Mucosa of stomach (tissue), 1 donor: ENCODE results near the gene COP1.

Experiments
- H3K27me3 ChIP-seq: one replicate; pipeline ENCODE4 v1.7.0; 2013; ENCODE audit warnings: mild to moderate bottlenecking, low read length; ENCODE audit not compliant: control insufficient read depth, insufficient read depth
- H3K36me3 ChIP-seq: one replicate; pipeline ENCODE4 v1.7.0; 2013; ENCODE audit warnings: low read length; ENCODE audit not compliant: control insufficient read depth, insufficient read depth
- H3K4me1 ChIP-seq: one replicate; pipeline ENCODE4 v1.7.0; 2013; ENCODE audit warnings: mild to moderate bottlenecking, low read length; ENCODE audit not compliant: control insufficient read depth, insufficient read depth
- H3K4me3 ChIP-seq: one replicate; pipeline ENCODE4 v1.7.0; 2013; ENCODE audit warnings: low read length
- H3K9ac ChIP-seq: one replicate; pipeline ENCODE4 v1.7.0; 2013; ENCODE audit warnings: mild to moderate bottlenecking, low read length, moderate library complexity
- H3K9me3 ChIP-seq: one replicate; pipeline ENCODE4 v1.7.0; 2013; ENCODE audit warnings: mild to moderate bottlenecking, low read length, moderate library complexity; ENCODE audit not compliant: control insufficient read depth
- donor health status: Pancreatic carcinoma.

COP1 gene

GRCh38 chr1:175976865-175977642 lies 230.0 kb downstream of the COP1 start:
- H3K4me3 ChIP-seq: no peak overlapping the region

GRCh38 chr1:175969231-175969630 lies 237.9 kb downstream of the COP1 start:
- no peaks in the 10 kb centered on the region for H3K4me1 ChIP-seq
- no peaks in the 10 kb centered on the region for H3K9me3 ChIP-seq
- no peaks in the 10 kb centered on the region for H3K36me3 ChIP-seq
- no peak overlapping the region for H3K4me3 ChIP-seq
- no peaks in the 10 kb centered on the region for H3K27me3 ChIP-seq
- H3K9ac ChIP-seq: no peak overlapping the region

More at GRCh38 chr1:175976865-175977642, 230.0 kb downstream of the COP1 start:
- Histone ChIP-seq H3K9me3 (no peaks in the 10 kb centered on the region), H3K4me1 (no peaks in the 10 kb centered on the region), H3K9ac (no peak overlapping the region), H3K27me3 (no peaks in the 10 kb centered on the region), H3K36me3 (no peaks in the 10 kb centered on the region)

- Histone ChIP-seq H3K4me1 (no peaks in the 10 kb centered on the region), H3K4me3 (no peak overlapping the region), H3K9ac (no peak overlapping the region), H3K27me3 (no peaks in the 10 kb centered on the region), H3K36me3 (no peaks in the 10 kb centered on the region), H3K9me3 (no peaks in the 10 kb centered on the region)
Observed at GRCh38 chr1:175968486-175969172, 238.5 kb downstream of the COP1 start.

GRCh38 chr1:175963740-175964139 lies 243.3 kb downstream of the COP1 start:
- Histone ChIP-seq H3K4me3 (no peak overlapping the region), H3K9me3 (no peaks in the 10 kb centered on the region), H3K27me3 (no peaks in the 10 kb centered on the region), H3K36me3 (no peaks in the 10 kb centered on the region), H3K4me1 (no peaks in the 10 kb centered on the region), H3K9ac (no peak overlapping the region)

- Histone ChIP-seq H3K9ac (no peak overlapping the region), H3K27me3 (no peaks in the 10 kb centered on the region), H3K4me3 (no peak overlapping the region), H3K4me1 (no peaks in the 10 kb centered on the region), H3K36me3 (no peaks in the 10 kb centered on the region), H3K9me3 (no peaks in the 10 kb centered on the region)
Observed at GRCh38 chr1:175960169-175960568, 246.9 kb downstream of the COP1 start.

- no peaks in the 10 kb centered on the region for H3K4me1 ChIP-seq
- H3K9ac ChIP-seq: no peak overlapping the region
- H3K9me3 ChIP-seq: no peaks in the 10 kb centered on the region
- H3K36me3 ChIP-seq: no peaks in the 10 kb centered on the region
- no peaks in the 10 kb centered on the region for H3K27me3 ChIP-seq
- no peak overlapping the region for H3K4me3 ChIP-seq
Observed at GRCh38 chr1:175951627-175952026, 255.5 kb downstream of the COP1 start.

- no peaks in the 10 kb centered on the region for H3K4me1 ChIP-seq
- H3K27me3 ChIP-seq: no peaks in the 10 kb centered on the region
- no peak overlapping the region for H3K9ac ChIP-seq
- H3K4me3 ChIP-seq: no peak overlapping the region
- no peaks in the 10 kb centered on the region for H3K36me3 ChIP-seq
- no peaks in the 10 kb centered on the region for H3K9me3 ChIP-seq
Observed at GRCh38 chr1:175947771-175948170, 259.3 kb downstream of the COP1 start.

- Histone ChIP-seq H3K9me3 (no peaks in the 10 kb centered on the region), H3K4me3 (no peak overlapping the region), H3K27me3 (no peaks in the 10 kb centered on the region), H3K4me1 (no peaks in the 10 kb centered on the region), H3K9ac (no peak overlapping the region), H3K36me3 (no peaks in the 10 kb centered on the region)
Observed at GRCh38 chr1:175944591-175944990, 262.5 kb downstream of the COP1 start.

- Histone ChIP-seq H3K36me3 (no peaks in the 10 kb centered on the region), H3K27me3 (no peaks in the 10 kb centered on the region), H3K4me1 (no peaks in the 10 kb centered on the region), H3K4me3 (no peak overlapping the region), H3K9ac (no peak overlapping the region), H3K9me3 (no peaks in the 10 kb centered on the region)
Observed at GRCh38 chr1:175941164-175941563, 265.9 kb downstream of the COP1 start.

GRCh38 chr1:175936736-175937135 lies 270.4 kb downstream of the COP1 start:
- no peaks in the 10 kb centered on the region for H3K27me3 ChIP-seq
- no peaks in the 10 kb centered on the region for H3K4me1 ChIP-seq
- no peak overlapping the region for H3K4me3 ChIP-seq
- no peaks in the 10 kb centered on the region for H3K9me3 ChIP-seq
- H3K9ac ChIP-seq: no peak overlapping the region
- H3K36me3 ChIP-seq: no peaks in the 10 kb centered on the region

GRCh38 chr1:175935566-175936115 lies 271.4 kb downstream of the COP1 start:
- Histone ChIP-seq H3K27me3 (no peaks in the 10 kb centered on the region), H3K9me3 (no peaks in the 10 kb centered on the region), H3K9ac (no peak overlapping the region), H3K4me1 (no peaks in the 10 kb centered on the region), H3K4me3 (no peak overlapping the region), H3K36me3 (no peaks in the 10 kb centered on the region)

GRCh38 chr1:175935166-175935565 lies 271.9 kb downstream of the COP1 start:
- H3K4me1 ChIP-seq: no peaks in the 10 kb centered on the region
- H3K9ac ChIP-seq: no peak overlapping the region
- no peaks in the 10 kb centered on the region for H3K9me3 ChIP-seq
- H3K4me3 ChIP-seq: no peak overlapping the region
- H3K27me3 ChIP-seq: no peaks in the 10 kb centered on the region
- H3K36me3 ChIP-seq: no peaks in the 10 kb centered on the region
